ENCODE results near the gene STEEP1. TPM values are rescaled to one million over a fixed set of nuclear protein-coding genes. Genes with fewer than 3 reads are reported as not detected.

The STEEP1 gene
- total RNA-seq, 2 experiments from 2014 or later, result 25.1 to 27.0 TPM

GRCh38 chrX:119539872-119540271 lies 25.3 kb downstream of the STEEP1 start:
- ATAC-seq (ENCODE audit: poor library complexity), result no peak
- CTCF ChIA-PET, result no interaction called here

GRCh38 chrX:119537487-119537886 lies 27.7 kb downstream of the STEEP1 start:
- CTCF ChIA-PET, result no interaction called here
- Histone ChIP-seq H3K27me3 (ENCODE audit: control insufficient read depth in 1 of 2, insufficient read depth in 2 of 2, low read length in 2 of 2) (no peaks in the 10 kb centered on the region), H3K4me3 (ENCODE audit: low read length) (no peak overlapping the region), H3K27ac (ENCODE audit: low read depth in 1 of 2, low read length in 2 of 2) (no peak overlapping the region), H3K36me3 (ENCODE audit: insufficient read depth, low read length) (peaks cover 9% of the 10 kb centered on the region), H3K9me3 (ENCODE audit: control insufficient read depth in 1 of 2, insufficient read depth in 1 of 2, low read length in 2 of 2) (no peaks in the 10 kb centered on the region), H3K4me1 (ENCODE audit: insufficient read depth, low read length) (no peaks in the 10 kb centered on the region)
- no peaks in the 10 kb centered on the region for H3K4me1 Mint-ChIP-seq (ENCODE audit: low read depth)
- POLR2A ChIA-PET, result no interaction called here
- DNase-seq (no peak), ATAC-seq (ENCODE audit: poor library complexity) (no peak)
- H3K36me3 Mint-ChIP-seq (ENCODE audit: low read depth), result peaks cover 43% of the 10 kb centered on the region
- no peaks in the 10 kb centered on the region for H3K9me3 Mint-ChIP-seq
- no peak overlapping the region for H3K27ac Mint-ChIP-seq
- no peak for TF ChIP-seq CTCF (IDR thresholded peaks at IDR 0.05)
- no peak overlapping the region for H3K4me3 Mint-ChIP-seq
- no peaks in the 10 kb centered on the region for H3K27me3 Mint-ChIP-seq
- intact Hi-C loops (cut with DNase I, micrococcal nuclease), result no loop called here

More at GRCh38 chrX:119539872-119540271, 25.3 kb downstream of the STEEP1 start:
- DNase-seq, result peak in 5 of 14 experiments; percentile 1 to 18 (median 7)
- TF ChIP-seq CTCF (IDR thresholded peaks at IDR 0.05), result no peak
- H3K27me3 Mint-ChIP-seq, result no peaks in the 10 kb centered on the region
- Histone ChIP-seq H3K4me3 (ENCODE audit: low read length) (no peak overlapping the region), H3K27me3 (ENCODE audit: control insufficient read depth in 1 of 2, insufficient read depth in 2 of 2, low read length in 2 of 2) (no peaks in the 10 kb centered on the region), H3K36me3 (ENCODE audit: insufficient read depth, low read length) (peaks cover 9% of the 10 kb centered on the region), H3K4me1 (ENCODE audit: insufficient read depth, low read length) (no peaks in the 10 kb centered on the region), H3K9me3 (ENCODE audit: control insufficient read depth in 1 of 2, insufficient read depth in 1 of 2, low read length in 2 of 2) (no peaks in the 10 kb centered on the region), H3K27ac (ENCODE audit: low read depth in 1 of 2, low read length in 2 of 2) (no peak overlapping the region)
- intact Hi-C loops (cut with DNase I, micrococcal nuclease), result no loop called here
- no peak overlapping the region for H3K27ac Mint-ChIP-seq
- no peaks in the 10 kb centered on the region for H3K9me3 Mint-ChIP-seq
- H3K4me1 Mint-ChIP-seq (ENCODE audit: low read depth), result no peaks in the 10 kb centered on the region
- H3K36me3 Mint-ChIP-seq (ENCODE audit: low read depth), result peaks cover 36% of the 10 kb centered on the region
- H3K4me3 Mint-ChIP-seq, result no peak overlapping the region
- POLR2A ChIA-PET, result no interaction called here

GRCh38 chrX:119529345-119530276 lies 35.6 kb downstream of the STEEP1 start:
- Histone ChIP-seq H3K4me1 (ENCODE audit: insufficient read depth, low read length) (no peaks in the 10 kb centered on the region), H3K27me3 (ENCODE audit: control insufficient read depth in 1 of 2, insufficient read depth in 2 of 2, low read length in 2 of 2) (no peaks in the 10 kb centered on the region), H3K4me3 (ENCODE audit: low read length) (no peak overlapping the region), H3K36me3 (ENCODE audit: insufficient read depth, low read length) (no peaks in the 10 kb centered on the region), H3K9me3 (ENCODE audit: control insufficient read depth in 1 of 2, insufficient read depth in 1 of 2, low read length in 2 of 2) (no peaks in the 10 kb centered on the region), H3K27ac (ENCODE audit: low read depth in 1 of 2, low read length in 2 of 2) (no peak overlapping the region)
- DNase-seq, result no peak
- intact Hi-C loops (cut with DNase I, micrococcal nuclease), result no loop called here
- Mint-ChIP-seq H3K36me3 (ENCODE audit: low read depth) (peaks cover 8% of the 10 kb centered on the region), H3K27ac (no peak overlapping the region), H3K9me3 (no peaks in the 10 kb centered on the region), H3K4me3 (no peak overlapping the region), H3K27me3 (no peaks in the 10 kb centered on the region), H3K4me1 (ENCODE audit: low read depth) (no peaks in the 10 kb centered on the region)
- no peak for ATAC-seq (ENCODE audit: poor library complexity)
- TF ChIP-seq CTCF (IDR thresholded peaks at IDR 0.05), result no peak
- ChIA-PET CTCF (interaction anchor here (0.6 kb wide), 1 partner anchor 48 kb away, joined by 3 read pairs; no protein-coding TSS in a partner anchor), POLR2A (no interaction called here)
